Testis (tissue), 3 donors: ENCODE results near the gene SH3RF1. TPM values are rescaled to one million over a fixed set of nuclear protein-coding genes. Genes with fewer than 3 reads are reported as not detected.

Experiments used
- DNase-seq: peaks from one replicate; pipeline ENCODE4 v3.0.0-alpha.2; 2019
- H3K27ac ChIP-seq, 2 donors: fragments of 200-600 bp; sonication (generic); one replicate each; pipeline ENCODE4 v1.5.1; 2019
- H3K27me3 ChIP-seq: fragments of 200-600 bp; sonication (generic); one replicate; pipeline ENCODE4 v1.5.1; 2019
- H3K36me3 ChIP-seq: fragments of 200-600 bp; sonication (generic); one replicate; pipeline ENCODE4 v1.5.1; 2017; ENCODE audit warnings: low read depth; ENCODE audit errors: missing control alignments
- H3K4me1 ChIP-seq: fragments of 200-600 bp; sonication (generic); one replicate; pipeline ENCODE4 v1.5.1; 2019
- H3K4me3 ChIP-seq, 2 donors: fragments of 200-600 bp; sonication (generic); one replicate each; pipeline ENCODE4 v1.5.1; 2017 to 2019
- H3K9me3 ChIP-seq: fragments of 200-600 bp; sonication (generic); one replicate; pipeline ENCODE4 v1.5.1; 2017
- POLR2A ChIP-seq: fragments of 450-650 bp; IDR thresholded peaks from one replicate; pipeline ENCODE4 v1.6.1; 2017; ENCODE audit warnings: antibody characterized with exemption, mild to moderate bottlenecking, moderate library complexity
- WGBS, 2 donors: methylation state at CpG; one replicate each; pipeline ENCODE4 v1.1.5; 2018; 5-methylcytosine and 5-hydroxymethylcytosine counted together
- intact Hi-C: fragments of 100-400 bp; cut with DNase I; formaldehyde crosslinking; loops from one replicate; pipeline ENCODE4 v1.15.1; 2023; ENCODE audit warnings: low total_unique reads
- polyA plus RNA-seq: library from polyadenylated mRNA; stranded (reverse); fragments of 350-450 nt; fragmentation: Illumina TruSeq; extraction: RNeasy Lipid Tissue Mini Kit (QIAGEN cat#74804); gene quantifications from one replicate; pipeline ENCODE4 v1.2.3, GENCODE V29; 2014; ENCODE audit warnings: low read depth, low replicate concordance; ENCODE audit not compliant: insufficient read depth
- total RNA-seq, 2 donors: library from RNA; depleted of rRNA; stranded (reverse); fragments of >200 nt; gene quantifications; one replicate each; pipeline ENCODE4 v1.2.3, GENCODE V29; 2016
- TF ChIP-seq, protein P1 (sequence below), 3 experiments: fragments of 450-650 bp in 2 of 3; fragments of 200-600 bp in 1 of 3; sonication (generic) in 1 of 3; IDR thresholded peaks; one replicate each; pipeline ENCODE4 v1.5.1; 2016 to 2019; ENCODE audit warnings: antibody characterized with exemption in 3 of 3, mild to moderate bottlenecking in 2 of 3, moderate library complexity in 1 of 3

SH3RF1 gene
- total and polyA plus RNA-seq, 3 donors from 2014 or later, result 15.1 to 38.9 (median 26.4) TPM

DNA sequence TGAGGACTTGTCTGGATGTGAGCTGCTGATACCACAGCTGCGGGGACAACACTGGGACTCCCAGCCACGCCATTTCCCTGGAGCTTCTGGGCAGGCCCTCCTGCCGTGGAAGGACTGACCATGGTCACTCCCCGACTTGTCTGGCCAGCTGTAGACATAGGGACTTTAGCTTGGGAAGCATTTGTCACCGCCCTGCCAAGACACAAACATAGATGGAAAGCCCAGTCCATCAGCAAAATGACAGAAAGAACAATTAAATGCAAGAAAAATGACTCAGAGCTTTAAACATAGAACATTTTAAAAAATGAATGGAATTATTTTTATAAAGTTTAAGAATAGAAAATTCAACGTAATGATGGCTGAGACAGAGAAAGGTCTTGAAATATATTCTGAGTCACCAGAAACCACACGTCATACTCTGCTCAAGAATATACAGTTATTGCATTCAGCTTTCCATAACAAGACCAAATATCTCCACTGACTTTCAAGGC lies 153.1 kb downstream of the SH3RF1 start:
- H3K4me1 ChIP-seq, result no peaks in the 10 kb centered on the region
- DNase-seq, result no peak

DNA sequence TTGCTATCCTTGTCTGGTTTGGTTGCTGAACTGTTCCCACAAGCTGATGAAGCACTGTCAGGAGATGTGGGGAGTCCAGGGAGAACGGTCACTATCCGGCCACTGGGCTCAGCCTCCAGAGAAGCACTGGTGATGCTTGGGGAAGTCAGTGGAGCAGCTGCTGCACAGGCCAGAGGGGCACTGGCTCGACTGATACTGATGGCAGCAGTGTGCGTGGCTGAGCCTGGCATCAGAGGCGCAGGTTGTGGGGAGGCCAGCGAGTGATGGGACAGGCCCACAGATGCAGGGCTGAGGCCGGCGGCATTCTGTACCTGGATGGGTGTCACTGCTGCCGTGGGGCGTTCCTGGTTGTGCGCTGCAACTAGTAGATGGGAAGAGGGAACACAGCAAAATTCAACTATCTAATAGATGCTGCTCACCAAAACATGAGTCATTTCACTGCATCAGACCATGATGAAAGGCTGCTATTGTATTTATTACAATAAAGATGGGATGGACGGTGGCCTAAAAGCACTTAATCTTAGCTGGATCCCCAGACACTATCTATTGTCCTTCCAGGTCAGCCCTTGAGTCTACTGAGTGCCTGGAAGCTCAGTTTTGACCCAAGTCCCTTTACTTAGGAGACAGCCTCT lies 154.4 kb downstream of the SH3RF1 start:
- DNase-seq, result no peak
- 88 to 93% methylated on average over 4 to 12 of the region's 12 CpGs for WGBS, 2 donors
- intact Hi-C loops, result no loop called here
- H3K9me3 ChIP-seq, result no peaks in the 10 kb centered on the region
- H3K4me3 ChIP-seq, result no peak overlapping the region
- no peaks in the 10 kb centered on the region for H3K36me3 ChIP-seq
- TF ChIP-seq, protein P1, sequence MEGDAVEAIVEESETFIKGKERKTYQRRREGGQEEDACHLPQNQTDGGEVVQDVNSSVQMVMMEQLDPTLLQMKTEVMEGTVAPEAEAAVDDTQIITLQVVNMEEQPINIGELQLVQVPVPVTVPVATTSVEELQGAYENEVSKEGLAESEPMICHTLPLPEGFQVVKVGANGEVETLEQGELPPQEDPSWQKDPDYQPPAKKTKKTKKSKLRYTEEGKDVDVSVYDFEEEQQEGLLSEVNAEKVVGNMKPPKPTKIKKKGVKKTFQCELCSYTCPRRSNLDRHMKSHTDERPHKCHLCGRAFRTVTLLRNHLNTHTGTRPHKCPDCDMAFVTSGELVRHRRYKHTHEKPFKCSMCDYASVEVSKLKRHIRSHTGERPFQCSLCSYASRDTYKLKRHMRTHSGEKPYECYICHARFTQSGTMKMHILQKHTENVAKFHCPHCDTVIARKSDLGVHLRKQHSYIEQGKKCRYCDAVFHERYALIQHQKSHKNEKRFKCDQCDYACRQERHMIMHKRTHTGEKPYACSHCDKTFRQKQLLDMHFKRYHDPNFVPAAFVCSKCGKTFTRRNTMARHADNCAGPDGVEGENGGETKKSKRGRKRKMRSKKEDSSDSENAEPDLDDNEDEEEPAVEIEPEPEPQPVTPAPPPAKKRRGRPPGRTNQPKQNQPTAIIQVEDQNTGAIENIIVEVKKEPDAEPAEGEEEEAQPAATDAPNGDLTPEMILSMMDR (IDR thresholded peaks at IDR 0.05), result no peak
- TF ChIP-seq POLR2A, result no peak
- no peaks in the 10 kb centered on the region for H3K4me1 ChIP-seq
- no peaks in the 10 kb centered on the region for H3K27me3 ChIP-seq
- no peak overlapping the region for H3K27ac ChIP-seq

More for the DNA sequence above, 153.1 kb downstream of the SH3RF1 start:
- Histone ChIP-seq H3K9me3 (no peaks in the 10 kb centered on the region), H3K4me3 (no peak overlapping the region), H3K36me3 (no peaks in the 10 kb centered on the region), H3K27ac (no peak overlapping the region), H3K27me3 (no peaks in the 10 kb centered on the region)
- intact Hi-C loops, result no loop called here
- TF ChIP-seq, protein P1 (IDR thresholded peaks at IDR 0.05), result no peak
- no peak for TF ChIP-seq POLR2A
- WGBS, 2 donors, result 86 to 92% methylated on average over 6 to 7 of the region's 7 CpGs

DNA sequence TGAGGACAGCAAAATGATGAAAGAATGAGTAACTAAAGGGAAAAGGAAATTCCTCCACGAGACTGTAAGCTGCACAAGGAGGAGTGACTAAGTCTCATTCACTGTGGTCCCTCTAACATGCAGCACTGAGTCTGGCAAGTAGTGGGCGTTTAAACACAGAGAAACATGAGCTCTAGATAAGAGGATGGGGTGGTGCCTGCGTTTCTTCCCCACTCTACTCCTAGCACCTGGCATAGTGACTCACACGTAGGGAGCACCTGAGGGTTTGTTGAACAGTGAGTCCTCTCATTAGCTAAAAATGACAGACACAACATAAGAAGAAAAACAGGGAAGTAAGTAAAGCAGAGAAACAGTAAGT lies 154.9 kb downstream of the SH3RF1 start:
- H3K36me3 ChIP-seq, result no peaks in the 10 kb centered on the region
- DNase-seq, result no peak

DNA sequence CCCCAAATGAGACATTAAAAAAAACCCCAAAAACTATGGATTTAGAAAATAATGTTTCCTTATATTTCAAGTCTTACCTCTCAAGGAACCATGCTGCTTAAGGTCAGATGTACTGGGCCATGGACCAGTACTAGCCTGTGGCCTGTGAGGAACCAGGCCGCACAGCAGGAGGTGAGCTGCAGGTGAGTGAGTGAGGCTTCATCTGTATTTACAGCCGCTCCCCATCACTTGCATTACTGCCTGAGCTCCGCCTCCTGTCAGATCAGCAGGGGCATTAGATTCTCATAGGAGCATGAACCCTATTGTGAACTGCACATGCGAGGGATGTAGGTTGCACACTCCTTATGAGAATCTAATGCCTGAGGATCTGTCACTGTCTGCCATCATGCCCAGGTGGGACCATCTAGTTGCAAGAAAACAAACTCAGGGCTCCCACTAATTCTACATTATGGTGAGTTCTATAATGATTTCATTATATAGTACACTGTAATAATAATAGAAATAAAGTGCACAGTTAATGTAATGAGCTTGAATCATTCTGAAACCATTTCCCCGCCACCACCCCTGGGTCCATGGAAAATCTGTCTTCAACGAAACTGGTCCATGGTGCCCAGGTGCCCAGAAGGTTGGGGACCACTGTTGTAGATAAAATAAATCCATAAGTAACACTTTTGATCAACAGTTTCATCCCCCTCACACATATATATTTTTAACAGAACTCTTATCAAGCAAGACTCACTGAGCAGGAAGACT lies 155.4 kb downstream of the SH3RF1 start:
- intact Hi-C loops, result no loop called here
- TF ChIP-seq, protein P1 (IDR thresholded peaks at IDR 0.05), result no peak
- no peak for TF ChIP-seq POLR2A
- Histone ChIP-seq H3K4me3 (no peak overlapping the region), H3K36me3 (no peaks in the 10 kb centered on the region), H3K4me1 (no peaks in the 10 kb centered on the region), H3K9me3 (no peaks in the 10 kb centered on the region), H3K27ac (no peak overlapping the region), H3K27me3 (no peaks in the 10 kb centered on the region)
- DNase-seq, result no peak
- WGBS, 2 donors, result 92 to 96% methylated on average over 6 of the region's 6 CpGs

More for the DNA sequence above, 154.9 kb downstream of the SH3RF1 start:
- intact Hi-C loops, result no loop called here
- Histone ChIP-seq H3K27me3 (no peaks in the 10 kb centered on the region), H3K4me1 (no peaks in the 10 kb centered on the region), H3K4me3 (no peak overlapping the region), H3K9me3 (no peaks in the 10 kb centered on the region), H3K27ac (no peak overlapping the region)
- TF ChIP-seq, protein P1 (IDR thresholded peaks at IDR 0.05), result no peak
- no peak for TF ChIP-seq POLR2A
- 54 to 75% methylated on average over 4 of the region's 4 CpGs for WGBS, 2 donors
